GM12878 (cell line): ENCODE measurements around the gene RUNDC1. TPM values are rescaled to one million over a fixed set of nuclear protein-coding genes. Genes with fewer than 3 reads are reported as not detected.

ENCODE experiments used
- CBFB ChIP-seq: IDR thresholded peaks from 2 replicates; pipeline ENCODE4 v1.6.1; 2016; ENCODE audit warnings: antibody characterized with exemption, low read depth
- FOS ChIP-seq: IDR thresholded peaks from 3 replicates; pipeline ENCODE4 v1.6.1; 2011; ENCODE audit warnings: borderline replicate concordance; ENCODE audit not compliant: insufficient read length; ENCODE audit errors: extremely low read depth
- GABPA ChIP-seq: IDR thresholded peaks from 2 replicates; pipeline ENCODE4 v1.6.1; 2014; ENCODE audit warnings: antibody characterized with exemption, low read depth, mild to moderate bottlenecking, inconsistent platforms
- HDAC2 ChIP-seq: fragments of 200-600 bp; sonication (generic); IDR thresholded peaks from 2 replicates; pipeline ENCODE4 v1.6.1; 2017
- KDM1A ChIP-seq: fragments of 200-600 bp; sonication (generic); IDR thresholded peaks from 2 replicates; pipeline ENCODE4 v1.6.1; 2016; ENCODE audit warnings: borderline replicate concordance
- MTA3 ChIP-seq: IDR thresholded peaks from 2 replicates; pipeline ENCODE4 v1.6.1; 2012; ENCODE audit warnings: low read length, inconsistent platforms, borderline replicate concordance
- MXI1 ChIP-seq: fragments of 150-350 bp; IDR thresholded peaks from 2 replicates; pipeline ENCODE4 v1.6.1; 2011; ENCODE audit warnings: low read depth, mild to moderate bottlenecking, inconsistent platforms, low read length, improper control_type of control experiment
- NR2C2 ChIP-seq: IDR thresholded peaks from 2 replicates; pipeline ENCODE4 v1.6.1; 2011; ENCODE audit warnings: borderline replicate concordance, low read depth; ENCODE audit not compliant: control insufficient read depth, insufficient read length
- POU2F2 ChIP-seq: IDR thresholded peaks from 3 replicates; pipeline ENCODE4 v1.6.1; 2011; ENCODE audit warnings: low read depth, mild to moderate bottlenecking, low read length, borderline replicate concordance
- RBBP5 ChIP-seq: fragments of 200-600 bp; sonication (generic); conservative IDR thresholded peaks from 2 replicates; pipeline ENCODE4 v1.6.1; 2016
- RCOR1 ChIP-seq: conservative IDR thresholded peaks from 2 replicates; pipeline ENCODE4 v1.6.1; 2012; ENCODE audit warnings: low read depth, low read length, improper control_type of control experiment
- SREBF2 ChIP-seq: IDR thresholded peaks from 2 replicates; pipeline ENCODE4 v1.6.1; 2012; ENCODE audit warnings: mild to moderate bottlenecking, low read length
- SUZ12 ChIP-seq: fragments of 200-600 bp; sonication (generic); IDR thresholded peaks from one replicate; pipeline ENCODE4 v1.6.1; 2018; ENCODE audit warnings: antibody characterized with exemption, mild to moderate bottlenecking; ENCODE audit not compliant: unreplicated experiment
- TAF1 ChIP-seq: IDR thresholded peaks from 2 replicates; pipeline ENCODE4 v1.6.1; 2011; ENCODE audit warnings: mild to moderate bottlenecking, low read depth, low read length, borderline replicate concordance
- polyA plus RNA-seq, 11 experiments: library from polyadenylated mRNA; depleted of rRNA in 4 of 11; unstranded in 6 of 11; stranded (reverse) in 5 of 11; fragments of >200 nt; fragmentation: Nextera tagmentation in 4 of 11; fragmentation: Illumina TruSeq in 1 of 11; extraction: Ambion mirVana in 4 of 11; extraction: Trizol in 1 of 11; gene quantifications; 1 replicate in 1 of 11; 2 replicates in 10 of 11; pipeline versions ENCODE4 v1.2.1 to v1.2.3, GENCODE V29; 2011 to 2016; ENCODE audit warnings: inconsistent platforms in 2 of 11, missing spikeins in 2 of 11, low read depth in 1 of 11
- total RNA-seq, 4 experiments: library from RNA; depleted of rRNA in 3 of 4; stranded (reverse); fragments of >200 nt in 3 of 4; fragmentation: Illumina TruSeq in 1 of 4; extraction: Trizol in 1 of 4; gene quantifications; 2 replicates each; pipeline versions ENCODE4 v1.2.1 to v1.2.3, GENCODE V29; 2013 to 2021
- TF ChIP-seq, protein P1 (sequence below): fragments of 450-650 bp; formaldehyde crosslinking; IDR thresholded peaks from 2 replicates; pipeline ENCODE4 v1.5.0; 2022; ENCODE audit warnings: mild to moderate bottlenecking, missing genetic modification characterization
- TF ChIP-seq, protein P2 (sequence below): IDR thresholded peaks from 2 replicates; pipeline ENCODE4 v1.6.1; 2011; ENCODE audit warnings: low read depth, mild to moderate bottlenecking, low read length, moderate library complexity, borderline replicate concordance; ENCODE audit errors: extremely low read depth
- TF ChIP-seq, protein P3 (sequence below): fragments of 450-650 bp; IDR thresholded peaks from 2 replicates; pipeline ENCODE4 v1.6.1; 2017; ENCODE audit warnings: mild to moderate bottlenecking, low read depth, inconsistent platforms; ENCODE audit not compliant: poor library complexity, severe bottlenecking
- TF ChIP-seq, protein P4 (sequence below): fragments of 450-650 bp; IDR thresholded peaks from 2 replicates; pipeline ENCODE4 v1.6.1; 2018; ENCODE audit warnings: mild to moderate bottlenecking, low read depth, moderate library complexity; ENCODE audit not compliant: partially characterized antibody

The RUNDC1 gene
- total and polyA plus RNA-seq, 10 of the 15 experiments (the other 5 are each of a cell fraction or from before 2014, with no cell fraction given): 2.9 to 15.6 (median 8.2) TPM

DNA sequence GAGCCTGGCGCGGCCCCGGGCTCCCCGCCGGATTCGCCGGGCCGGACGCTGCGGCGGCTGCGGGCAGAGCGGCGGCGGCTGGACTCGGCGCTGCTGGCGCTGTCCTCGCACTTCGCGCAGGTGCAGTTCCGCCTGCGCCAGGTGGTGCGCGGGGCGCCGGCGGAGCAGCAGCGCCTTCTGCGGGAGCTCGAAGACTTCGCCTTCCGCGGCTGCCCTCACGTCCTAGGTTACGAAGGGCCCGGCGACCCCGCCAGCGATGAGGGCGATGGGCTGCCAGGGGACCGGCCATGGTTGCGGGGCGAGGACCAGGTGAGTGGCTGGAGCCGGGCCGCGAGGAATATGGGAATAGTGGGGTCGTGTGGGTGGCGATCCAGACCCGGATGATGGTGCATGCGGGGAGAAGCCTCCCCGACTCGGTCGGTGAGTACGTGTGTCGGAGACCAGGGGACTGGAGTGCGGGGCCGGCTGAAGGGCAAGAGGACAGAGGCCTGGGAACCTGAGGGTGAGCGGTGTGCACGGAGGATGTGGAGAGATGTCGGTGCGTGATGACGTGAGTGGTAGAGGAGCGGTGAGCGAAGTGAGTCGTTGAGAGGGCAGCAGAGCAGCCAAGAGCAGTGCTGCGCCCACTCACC is 517 bp downstream of the RUNDC1 start (continued):
- TF ChIP-seq, protein P1, sequence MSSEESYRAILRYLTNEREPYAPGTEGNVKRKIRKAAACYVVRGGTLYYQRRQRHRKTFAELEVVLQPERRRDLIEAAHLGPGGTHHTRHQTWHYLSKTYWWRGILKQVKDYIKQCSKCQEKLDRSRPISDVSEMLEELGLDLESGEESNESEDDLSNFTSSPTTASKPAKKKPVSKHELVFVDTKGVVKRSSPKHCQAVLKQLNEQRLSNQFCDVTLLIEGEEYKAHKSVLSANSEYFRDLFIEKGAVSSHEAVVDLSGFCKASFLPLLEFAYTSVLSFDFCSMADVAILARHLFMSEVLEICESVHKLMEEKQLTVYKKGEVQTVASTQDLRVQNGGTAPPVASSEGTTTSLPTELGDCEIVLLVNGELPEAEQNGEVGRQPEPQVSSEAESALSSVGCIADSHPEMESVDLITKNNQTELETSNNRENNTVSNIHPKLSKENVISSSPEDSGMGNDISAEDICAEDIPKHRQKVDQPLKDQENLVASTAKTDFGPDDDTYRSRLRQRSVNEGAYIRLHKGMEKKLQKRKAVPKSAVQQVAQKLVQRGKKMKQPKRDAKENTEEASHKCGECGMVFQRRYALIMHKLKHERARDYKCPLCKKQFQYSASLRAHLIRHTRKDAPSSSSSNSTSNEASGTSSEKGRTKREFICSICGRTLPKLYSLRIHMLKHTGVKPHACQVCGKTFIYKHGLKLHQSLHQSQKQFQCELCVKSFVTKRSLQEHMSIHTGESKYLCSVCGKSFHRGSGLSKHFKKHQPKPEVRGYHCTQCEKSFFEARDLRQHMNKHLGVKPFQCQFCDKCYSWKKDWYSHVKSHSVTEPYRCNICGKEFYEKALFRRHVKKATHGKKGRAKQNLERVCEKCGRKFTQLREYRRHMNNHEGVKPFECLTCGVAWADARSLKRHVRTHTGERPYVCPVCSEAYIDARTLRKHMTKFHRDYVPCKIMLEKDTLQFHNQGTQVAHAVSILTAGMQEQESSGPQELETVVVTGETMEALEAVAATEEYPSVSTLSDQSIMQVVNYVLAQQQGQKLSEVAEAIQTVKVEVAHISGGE (CRISPR knock-in tag): no peak
- TF ChIP-seq TAF1: no peak
- TF ChIP-seq RCOR1: no peak
- TF ChIP-seq HDAC2: no peak
- no peak for TF ChIP-seq KDM1A
- TF ChIP-seq FOS: no peak
- TF ChIP-seq, protein P2, sequence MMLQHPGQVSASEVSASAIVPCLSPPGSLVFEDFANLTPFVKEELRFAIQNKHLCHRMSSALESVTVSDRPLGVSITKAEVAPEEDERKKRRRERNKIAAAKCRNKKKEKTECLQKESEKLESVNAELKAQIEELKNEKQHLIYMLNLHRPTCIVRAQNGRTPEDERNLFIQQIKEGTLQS: no peak
- no peak for TF ChIP-seq SREBF2
- no peak for TF ChIP-seq SUZ12
- TF ChIP-seq POU2F2: no peak
- TF ChIP-seq, protein P3, sequence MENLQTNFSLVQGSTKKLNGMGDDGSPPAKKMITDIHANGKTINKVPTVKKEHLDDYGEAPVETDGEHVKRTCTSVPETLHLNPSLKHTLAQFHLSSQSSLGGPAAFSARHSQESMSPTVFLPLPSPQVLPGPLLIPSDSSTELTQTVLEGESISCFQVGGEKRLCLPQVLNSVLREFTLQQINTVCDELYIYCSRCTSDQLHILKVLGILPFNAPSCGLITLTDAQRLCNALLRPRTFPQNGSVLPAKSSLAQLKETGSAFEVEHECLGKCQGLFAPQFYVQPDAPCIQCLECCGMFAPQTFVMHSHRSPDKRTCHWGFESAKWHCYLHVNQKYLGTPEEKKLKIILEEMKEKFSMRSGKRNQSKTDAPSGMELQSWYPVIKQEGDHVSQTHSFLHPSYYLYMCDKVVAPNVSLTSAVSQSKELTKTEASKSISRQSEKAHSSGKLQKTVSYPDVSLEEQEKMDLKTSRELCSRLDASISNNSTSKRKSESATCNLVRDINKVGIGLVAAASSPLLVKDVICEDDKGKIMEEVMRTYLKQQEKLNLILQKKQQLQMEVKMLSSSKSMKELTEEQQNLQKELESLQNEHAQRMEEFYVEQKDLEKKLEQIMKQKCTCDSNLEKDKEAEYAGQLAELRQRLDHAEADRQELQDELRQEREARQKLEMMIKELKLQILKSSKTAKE: no peak
- no peak for TF ChIP-seq MXI1
- TF ChIP-seq CBFB: no peak
- TF ChIP-seq NR2C2: no peak
- no peak for TF ChIP-seq RBBP5
- no peak for TF ChIP-seq MTA3
- TF ChIP-seq, protein P4, sequence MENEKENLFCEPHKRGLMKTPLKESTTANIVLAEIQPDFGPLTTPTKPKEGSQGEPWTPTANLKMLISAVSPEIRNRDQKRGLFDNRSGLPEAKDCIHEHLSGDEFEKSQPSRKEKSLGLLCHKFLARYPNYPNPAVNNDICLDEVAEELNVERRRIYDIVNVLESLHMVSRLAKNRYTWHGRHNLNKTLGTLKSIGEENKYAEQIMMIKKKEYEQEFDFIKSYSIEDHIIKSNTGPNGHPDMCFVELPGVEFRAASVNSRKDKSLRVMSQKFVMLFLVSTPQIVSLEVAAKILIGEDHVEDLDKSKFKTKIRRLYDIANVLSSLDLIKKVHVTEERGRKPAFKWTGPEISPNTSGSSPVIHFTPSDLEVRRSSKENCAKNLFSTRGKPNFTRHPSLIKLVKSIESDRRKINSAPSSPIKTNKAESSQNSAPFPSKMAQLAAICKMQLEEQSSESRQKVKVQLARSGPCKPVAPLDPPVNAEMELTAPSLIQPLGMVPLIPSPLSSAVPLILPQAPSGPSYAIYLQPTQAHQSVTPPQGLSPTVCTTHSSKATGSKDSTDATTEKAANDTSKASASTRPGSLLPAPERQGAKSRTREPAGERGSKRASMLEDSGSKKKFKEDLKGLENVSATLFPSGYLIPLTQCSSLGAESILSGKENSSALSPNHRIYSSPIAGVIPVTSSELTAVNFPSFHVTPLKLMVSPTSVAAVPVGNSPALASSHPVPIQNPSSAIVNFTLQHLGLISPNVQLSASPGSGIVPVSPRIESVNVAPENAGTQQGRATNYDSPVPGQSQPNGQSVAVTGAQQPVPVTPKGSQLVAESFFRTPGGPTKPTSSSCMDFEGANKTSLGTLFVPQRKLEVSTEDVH: no peak
- TF ChIP-seq GABPA: no peak
